GM18499 (cell line): ENCODE results near the gene PGBD5.

Source experiments
- ATAC-seq: cut with Tn5 transposase; IDR thresholded peaks from one replicate; pipeline ENCODE4 v1.9.1; 2021; ENCODE audit warnings: moderate number of reproducible peaks; ENCODE audit not compliant: insufficient read depth, unreplicated experiment

PGBD5 gene

GRCh38 chr1:230310381-230311163, 115.6 kb downstream of the PGBD5 start:
- no peak for ATAC-seq

- no peak for ATAC-seq
Measured at GRCh38 chr1:230309646-230310177, 116.4 kb downstream of the PGBD5 start.

GRCh38 chr1:230308821-230309220, 117.3 kb downstream of the PGBD5 start:
- ATAC-seq: no peak

GRCh38 chr1:230308039-230308438, 118.1 kb downstream of the PGBD5 start:
- no peak for ATAC-seq

GRCh38 chr1:230307213-230307612, 118.9 kb downstream of the PGBD5 start:
- no peak for ATAC-seq

GRCh38 chr1:230306169-230306568, 120.0 kb downstream of the PGBD5 start:
- no peak for ATAC-seq

- ATAC-seq: no peak
Measured at GRCh38 chr1:230303822-230304221, 122.3 kb downstream of the PGBD5 start.

- no peak for ATAC-seq
Measured at GRCh38 chr1:230303069-230303468, 123.1 kb downstream of the PGBD5 start.

GRCh38 chr1:230301822-230302221, 124.3 kb downstream of the PGBD5 start:
- ATAC-seq: no peak

- no peak for ATAC-seq
Measured at GRCh38 chr1:230301322-230301721, 124.8 kb downstream of the PGBD5 start.

- ATAC-seq: no peak
Measured at GRCh38 chr1:230300322-230301301, 125.5 kb downstream of the PGBD5 start.

GRCh38 chr1:230299191-230300006, 126.7 kb downstream of the PGBD5 start:
- ATAC-seq: no peak

- no peak for ATAC-seq
Measured at GRCh38 chr1:230295367-230295766, 130.8 kb downstream of the PGBD5 start.

- no peak for ATAC-seq
Measured at GRCh38 chr1:230293390-230293700, 132.8 kb downstream of the PGBD5 start.

GRCh38 chr1:230292689-230293389, 133.3 kb downstream of the PGBD5 start:
- ATAC-seq: no peak

- ATAC-seq: no peak
Measured at GRCh38 chr1:230291731-230292620, 134.2 kb downstream of the PGBD5 start.

- no peak for ATAC-seq
Measured at GRCh38 chr1:230289350-230289644, 136.8 kb downstream of the PGBD5 start.

GRCh38 chr1:230288641-230289349, 137.3 kb downstream of the PGBD5 start:
- ATAC-seq: no peak
